ENCODE results near the gene EFTUD2.
A peak's percentile ranks its signal among the peaks of the same experiment; 100 is the strongest.

The EFTUD2 gene

DNA sequence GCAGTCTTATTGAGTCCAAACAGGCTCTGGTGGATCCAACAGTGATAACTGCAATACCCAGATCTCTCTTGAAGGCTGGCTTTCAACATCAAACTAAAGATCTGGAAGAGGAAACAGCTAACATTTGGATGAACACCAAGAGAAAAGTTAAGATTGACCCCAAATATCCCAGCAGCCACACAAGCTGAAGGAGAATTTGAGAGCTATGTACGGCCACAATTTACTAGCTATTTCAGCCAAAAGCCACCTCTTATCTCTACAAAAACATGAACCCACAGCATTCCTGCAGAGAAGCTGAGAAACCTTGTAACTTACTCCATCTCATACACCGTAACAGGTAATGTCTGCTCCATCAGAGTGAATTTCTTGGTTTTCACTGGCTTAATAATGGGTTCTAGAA is 14.3 kb downstream of the EFTUD2 start:
- H3K4me1 ChIP-seq = peaks cover 6% of the 10 kb centered on the region
- no peak overlapping the region for H2AFZ ChIP-seq
- no peaks in the 10 kb centered on the region for H3K27me3 ChIP-seq (ENCODE audit: control insufficient read depth, insufficient read depth, low read length)
- H3K9ac ChIP-seq = no peak overlapping the region
- no peak overlapping the region for H3K4me3 ChIP-seq (ENCODE audit: low read depth, low read length)
- H3K79me2 ChIP-seq = no peaks in the 10 kb centered on the region
- no peak overlapping the region for H3K27ac ChIP-seq
- TF ChIP-seq CTCF (IDR thresholded peaks at IDR 0.05) = no peak
- no peak overlapping the region for H3K4me2 ChIP-seq (ENCODE audit: low read length)
- H3K9me3 ChIP-seq (ENCODE audit: control insufficient read depth, low read length) = no peaks in the 10 kb centered on the region
- H3K36me3 ChIP-seq (ENCODE audit: control insufficient read depth, insufficient read depth, low read length) = peaks cover 3% of the 10 kb centered on the region

GRCh38 chr17:44881145-44881544 is 18.1 kb downstream of the EFTUD2 start:
- H3K9me3 ChIP-seq (ENCODE audit: control insufficient read depth, low read length) = no peaks in the 10 kb centered on the region
- no peak overlapping the region for H3K4me3 ChIP-seq (ENCODE audit: low read depth, low read length)
- H3K4me1 ChIP-seq = no peaks in the 10 kb centered on the region
- no peak overlapping the region for H3K9ac ChIP-seq
- TF ChIP-seq CTCF (IDR thresholded peaks at IDR 0.05) = no peak
- no peaks in the 10 kb centered on the region for H3K27me3 ChIP-seq (ENCODE audit: control insufficient read depth, insufficient read depth, low read length)
- no peak overlapping the region for H3K27ac ChIP-seq
- H2AFZ ChIP-seq = no peak overlapping the region
- peaks cover under 1% of the 10 kb centered on the region for H3K36me3 ChIP-seq (ENCODE audit: control insufficient read depth, insufficient read depth, low read length)
- no peaks in the 10 kb centered on the region for H3K79me2 ChIP-seq
- no peak overlapping the region for H3K4me2 ChIP-seq (ENCODE audit: low read length)

- H3K27me3 ChIP-seq (ENCODE audit: control insufficient read depth, insufficient read depth, low read length) = no peaks in the 10 kb centered on the region
- no peak overlapping the region for H3K4me3 ChIP-seq (ENCODE audit: low read depth, low read length)
- no peaks in the 10 kb centered on the region for H3K79me2 ChIP-seq
- no peak overlapping the region for H3K9ac ChIP-seq
- no peaks in the 10 kb centered on the region for H3K9me3 ChIP-seq (ENCODE audit: control insufficient read depth, low read length)
- no peaks in the 10 kb centered on the region for H3K36me3 ChIP-seq (ENCODE audit: control insufficient read depth, insufficient read depth, low read length)
- H2AFZ ChIP-seq = no peak overlapping the region
- no peaks in the 10 kb centered on the region for H3K4me1 ChIP-seq
- no peak overlapping the region for H3K4me2 ChIP-seq (ENCODE audit: low read length)
- no peak for TF ChIP-seq CTCF (IDR thresholded peaks at IDR 0.05)
- no peak overlapping the region for H3K27ac ChIP-seq
Measured at GRCh38 chr17:44880062-44880461, 19.2 kb downstream of the EFTUD2 start.

- no peak overlapping the region for H3K27ac ChIP-seq
- TF ChIP-seq CTCF (IDR thresholded peaks at IDR 0.05) = no peak
- H3K36me3 ChIP-seq (ENCODE audit: control insufficient read depth, insufficient read depth, low read length) = no peaks in the 10 kb centered on the region
- no peak overlapping the region for H3K4me3 ChIP-seq (ENCODE audit: low read depth, low read length)
- no peaks in the 10 kb centered on the region for H3K79me2 ChIP-seq
- H2AFZ ChIP-seq = no peak overlapping the region
- no peaks in the 10 kb centered on the region for H3K27me3 ChIP-seq (ENCODE audit: control insufficient read depth, insufficient read depth, low read length)
- no peaks in the 10 kb centered on the region for H3K9me3 ChIP-seq (ENCODE audit: control insufficient read depth, low read length)
- H3K4me1 ChIP-seq = no peaks in the 10 kb centered on the region
- no peak overlapping the region for H3K4me2 ChIP-seq (ENCODE audit: low read length)
- no peak overlapping the region for H3K9ac ChIP-seq
Measured at GRCh38 chr17:44879376-44879775, 19.9 kb downstream of the EFTUD2 start.

DNA sequence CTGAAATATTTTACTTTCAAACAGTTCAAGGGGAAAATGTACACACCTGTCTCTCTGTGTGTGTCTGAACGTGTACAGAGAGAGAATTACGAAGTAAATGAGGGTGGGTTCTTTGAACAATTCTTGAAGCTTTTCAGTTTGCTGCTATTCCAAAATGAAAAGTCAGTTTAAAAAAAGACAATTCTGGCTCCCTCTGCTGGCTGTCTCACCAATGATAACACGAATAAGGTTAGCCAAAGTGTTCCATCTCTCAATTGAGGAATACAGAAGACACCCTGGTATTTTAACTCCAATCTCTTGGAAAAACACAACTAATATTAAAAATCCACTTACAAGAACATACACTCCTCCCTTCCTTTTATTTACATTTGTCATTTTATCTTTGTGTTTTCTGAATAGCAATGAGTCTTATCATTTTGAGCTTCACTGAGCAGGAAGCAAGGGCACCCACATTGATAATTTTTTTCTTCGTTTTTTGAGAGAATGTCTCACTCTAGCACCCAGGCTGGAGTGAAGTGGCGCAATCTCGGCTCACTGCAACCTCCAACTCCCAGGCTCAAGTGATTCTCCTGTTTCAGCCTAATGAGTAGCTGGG is 20.5 kb downstream of the EFTUD2 start:
- Histone ChIP-seq H3K4me3 (ENCODE audit: low read depth, low read length) (no peak overlapping the region), H3K9ac (no peak overlapping the region), H2AFZ (no peak overlapping the region), H3K27ac (no peak overlapping the region), H3K79me2 (no peaks in the 10 kb centered on the region), H3K4me2 (ENCODE audit: low read length) (no peak overlapping the region), H3K27me3 (ENCODE audit: control insufficient read depth, insufficient read depth, low read length) (no peaks in the 10 kb centered on the region), H3K36me3 (ENCODE audit: control insufficient read depth, insufficient read depth, low read length) (no peaks in the 10 kb centered on the region), H3K4me1 (no peaks in the 10 kb centered on the region), H3K9me3 (ENCODE audit: control insufficient read depth, low read length) (no peaks in the 10 kb centered on the region)
- TF ChIP-seq CTCF (IDR thresholded peaks at IDR 0.05) = peak; percentile 48

Measured in parathyroid adenoma (tissue), 2 donors.